WTC11 (cell line): ENCODE data around the gene GAB2. TPM values are rescaled to one million over a fixed set of nuclear protein-coding genes. Genes with fewer than 3 reads are reported as not detected.

ENCODE experiments used
- ATAC-seq: fragments of 200-7000 bp; cut with Tn5 transposase; 2 replicates; pipeline ENCODE4 v1.10.0; 2021; ENCODE audit warnings: mild to moderate bottlenecking, moderate library complexity
- CTCF ChIA-PET: fragments of 300-600 bp; sonication (Branson Sonifier 250); formaldehyde crosslinking; loops from one replicate; lab custom pipeline; 2021; ENCODE audit warnings: antibody characterized with exemption; lab: Charles Lee
- POLR2A ChIA-PET: fragments of 350-600 bp; sonication (Branson Sonifier 250); formaldehyde crosslinking; loops from one replicate; lab custom pipeline; 2021; ENCODE audit warnings: antibody characterized with exemption; lab: Charles Lee
- DNase-seq: peaks from one replicate; pipeline ENCODE4 v3.0.0; 2021; ENCODE audit warnings: low spot score
- H3K27ac Mint-ChIP-seq: 2 replicates; pipeline ENCODE4 v1.8.0; 2021; ENCODE audit warnings: mixed read lengths
- H3K27me3 Mint-ChIP-seq: 2 replicates; pipeline ENCODE4 v1.8.0; 2021; ENCODE audit warnings: low read depth, mild to moderate bottlenecking, moderate library complexity, mixed read lengths
- H3K36me3 Mint-ChIP-seq: 2 replicates; pipeline ENCODE4 v1.8.0; 2021; ENCODE audit warnings: mixed read lengths
- H3K4me1 Mint-ChIP-seq: 2 replicates; pipeline ENCODE4 v1.8.0; 2022; ENCODE audit warnings: mixed read lengths
- H3K4me3 Mint-ChIP-seq: 2 replicates; pipeline ENCODE4 v1.8.0; 2021; ENCODE audit warnings: mild to moderate bottlenecking, moderate library complexity, mixed read lengths
- H3K9me3 Mint-ChIP-seq: 2 replicates; pipeline ENCODE4 v1.8.0; 2021; ENCODE audit warnings: mixed read lengths
- E2F5 ChIP-seq: sonication (generic); formaldehyde crosslinking; IDR thresholded peaks from 2 replicates; pipeline ENCODE4 v1.8.1; 2022; ENCODE audit warnings: mild to moderate bottlenecking, moderate library complexity, missing genetic modification reagents
- ESRRA ChIP-seq: sonication (generic); formaldehyde crosslinking; IDR thresholded peaks from 2 replicates; pipeline ENCODE4 v1.8.1; 2022; ENCODE audit warnings: mild to moderate bottlenecking, missing genetic modification reagents, borderline replicate concordance
- FOXP1 ChIP-seq: sonication (generic); formaldehyde crosslinking; IDR thresholded peaks from 2 replicates; pipeline ENCODE4 v1.8.0; 2022; ENCODE audit warnings: missing genetic modification reagents, mild to moderate bottlenecking, moderate library complexity, borderline replicate concordance
- FOXP4 ChIP-seq: sonication (generic); formaldehyde crosslinking; IDR thresholded peaks from 2 replicates; pipeline ENCODE4 v1.8.0; 2022; ENCODE audit warnings: mild to moderate bottlenecking, missing genetic modification reagents
- GTF2I ChIP-seq: fragments of 250-450 bp; sonication (Bioruptor Pico); conservative IDR thresholded peaks from 2 replicates; pipeline ENCODE4 v1.4.0; 2021; ENCODE audit warnings: mild to moderate bottlenecking
- KAT7 ChIP-seq: sonication (generic); formaldehyde crosslinking; IDR thresholded peaks from 2 replicates; pipeline ENCODE4 v1.8.1; 2023; ENCODE audit warnings: missing genetic modification reagents, mild to moderate bottlenecking, borderline replicate concordance
- MXD4 ChIP-seq: fragments of 250-450 bp; sonication (Bioruptor Pico); IDR thresholded peaks from 2 replicates; pipeline ENCODE4 v1.8.0; 2021; ENCODE audit warnings: mild to moderate bottlenecking, moderate library complexity, borderline replicate concordance
- NFATC4 ChIP-seq: fragments of 250-450 bp; sonication (Bioruptor Pico); IDR thresholded peaks from 2 replicates; pipeline ENCODE4 v1.9.0; 2021; ENCODE audit warnings: mild to moderate bottlenecking
- RORB ChIP-seq: fragments of 250-450 bp; sonication (Bioruptor Pico); IDR thresholded peaks from 2 replicates; pipeline ENCODE4 v1.9.0; 2021; ENCODE audit warnings: mild to moderate bottlenecking
- SOX15 ChIP-seq: fragments of 250-450 bp; sonication (Bioruptor Pico); IDR thresholded peaks from 2 replicates; pipeline ENCODE4 v1.9.0; 2021; ENCODE audit warnings: mild to moderate bottlenecking
- ZBTB21 ChIP-seq: sonication (generic); formaldehyde crosslinking; IDR thresholded peaks from 2 replicates; pipeline ENCODE4 v1.8.1; 2023; ENCODE audit warnings: mild to moderate bottlenecking, missing genetic modification reagents, borderline replicate concordance
- ZBTB43 ChIP-seq: sonication (generic); formaldehyde crosslinking; IDR thresholded peaks from 2 replicates; pipeline ENCODE4 v1.8.1; 2023; ENCODE audit warnings: mild to moderate bottlenecking, missing genetic modification reagents
- ZNF121 ChIP-seq: sonication (generic); formaldehyde crosslinking; IDR thresholded peaks from 2 replicates; pipeline ENCODE4 v1.8.0; 2023; ENCODE audit warnings: missing genetic modification reagents
- ZNF396 ChIP-seq: fragments of 250-450 bp; sonication (Bioruptor Pico); IDR thresholded peaks from 2 replicates; pipeline ENCODE4 v1.8.0; 2021; ENCODE audit warnings: mild to moderate bottlenecking, moderate library complexity, borderline replicate concordance
- ZSCAN18 ChIP-seq: fragments of 250-450 bp; sonication (Bioruptor Pico); IDR thresholded peaks from 2 replicates; pipeline ENCODE4 v2.1.2; 2022; ENCODE audit warnings: mild to moderate bottlenecking, moderate library complexity
- total RNA-seq: library from RNA; stranded (reverse); gene quantifications from 3 replicates; pipeline ENCODE4 v1.2.3, GENCODE V29; 2021
- TF ChIP-seq, protein P1 (sequence below): sonication (generic); formaldehyde crosslinking; conservative IDR thresholded peaks from 2 replicates; pipeline ENCODE4 v1.8.1; 2023; ENCODE audit warnings: mild to moderate bottlenecking, low read depth, missing genetic modification reagents, moderate library complexity
- TF ChIP-seq, protein P2 (sequence below): sonication (generic); formaldehyde crosslinking; IDR thresholded peaks from 2 replicates; pipeline ENCODE4 v1.8.1; 2023; ENCODE audit warnings: mild to moderate bottlenecking, missing genetic modification reagents, moderate library complexity
- TF ChIP-seq, protein P3 (sequence below): sonication (generic); formaldehyde crosslinking; IDR thresholded peaks from 2 replicates; pipeline ENCODE4 v1.8.1; 2022; ENCODE audit warnings: low read depth, missing genetic modification reagents, borderline replicate concordance

Gene GAB2
- total RNA-seq, 1 experiment from 2014 or later: 10.6 TPM

DNA sequence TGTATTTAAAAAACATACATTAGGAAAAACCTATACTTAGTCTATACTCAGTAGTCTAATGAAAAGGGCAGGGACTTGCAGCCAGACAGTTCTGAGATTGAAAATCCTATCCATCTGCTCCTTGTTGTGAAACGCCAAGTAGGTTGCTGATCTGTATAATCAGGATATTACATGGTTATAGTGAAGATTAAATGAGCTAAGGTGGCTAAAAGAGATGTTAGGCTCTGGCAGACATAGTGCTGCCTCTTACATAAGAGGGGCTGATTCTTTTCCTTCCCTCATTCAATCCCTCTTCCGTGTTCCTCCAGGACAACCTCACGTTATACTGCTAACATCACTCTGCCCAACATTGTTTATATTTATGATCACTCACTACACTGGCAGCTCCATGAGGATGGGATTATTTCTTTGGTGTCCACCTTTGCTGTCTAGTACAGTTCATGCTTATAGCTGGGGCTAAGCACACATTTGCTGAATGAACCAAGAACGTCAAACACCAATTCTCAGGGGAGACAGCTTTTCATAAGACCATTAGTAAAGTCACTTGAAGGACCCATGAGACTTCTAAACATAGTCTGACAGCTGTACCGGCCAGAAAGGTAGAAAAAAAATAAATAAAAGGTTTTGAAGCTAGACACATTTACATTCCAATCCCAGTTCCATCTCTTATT lies 46.3 kb downstream of the GAB2 start:
- H3K4me1 Mint-ChIP-seq: peaks cover 6% of the 10 kb centered on the region
- no peak overlapping the region; the same call in 1 of the 2 replicates for H3K27ac Mint-ChIP-seq
- ChIA-PET CTCF (no interaction called here), POLR2A (interaction anchor here (0.6 kb wide), 2 partner anchors 53 to 103 kb away, joined by 4 to 5 read pairs; no protein-coding TSS in a partner anchor)
- 0 out of 2 replicates have a peak, but pooled peaks cover under 1% of the 10 kb centered on the region for H3K36me3 Mint-ChIP-seq
- ATAC-seq: no peak
- no peaks in the 10 kb centered on the region for H3K27me3 Mint-ChIP-seq
- H3K9me3 Mint-ChIP-seq: peaks cover under 1% of the 10 kb centered on the region; the same call in 1 of the 2 replicates
- no peak for TF ChIP-seq ZNF121
- TF ChIP-seq ZSCAN18: no peak
- TF ChIP-seq KAT7 (CRISPR knock-in tag): no peak
- TF ChIP-seq, protein P1, sequence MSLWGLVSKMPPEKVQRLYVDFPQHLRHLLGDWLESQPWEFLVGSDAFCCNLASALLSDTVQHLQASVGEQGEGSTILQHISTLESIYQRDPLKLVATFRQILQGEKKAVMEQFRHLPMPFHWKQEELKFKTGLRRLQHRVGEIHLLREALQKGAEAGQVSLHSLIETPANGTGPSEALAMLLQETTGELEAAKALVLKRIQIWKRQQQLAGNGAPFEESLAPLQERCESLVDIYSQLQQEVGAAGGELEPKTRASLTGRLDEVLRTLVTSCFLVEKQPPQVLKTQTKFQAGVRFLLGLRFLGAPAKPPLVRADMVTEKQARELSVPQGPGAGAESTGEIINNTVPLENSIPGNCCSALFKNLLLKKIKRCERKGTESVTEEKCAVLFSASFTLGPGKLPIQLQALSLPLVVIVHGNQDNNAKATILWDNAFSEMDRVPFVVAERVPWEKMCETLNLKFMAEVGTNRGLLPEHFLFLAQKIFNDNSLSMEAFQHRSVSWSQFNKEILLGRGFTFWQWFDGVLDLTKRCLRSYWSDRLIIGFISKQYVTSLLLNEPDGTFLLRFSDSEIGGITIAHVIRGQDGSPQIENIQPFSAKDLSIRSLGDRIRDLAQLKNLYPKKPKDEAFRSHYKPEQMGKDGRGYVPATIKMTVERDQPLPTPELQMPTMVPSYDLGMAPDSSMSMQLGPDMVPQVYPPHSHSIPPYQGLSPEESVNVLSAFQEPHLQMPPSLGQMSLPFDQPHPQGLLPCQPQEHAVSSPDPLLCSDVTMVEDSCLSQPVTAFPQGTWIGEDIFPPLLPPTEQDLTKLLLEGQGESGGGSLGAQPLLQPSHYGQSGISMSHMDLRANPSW: no peak
- TF ChIP-seq ZNF396: no peak
- no peak for TF ChIP-seq ZBTB21 (CRISPR knock-in tag)
- no peak for TF ChIP-seq ESRRA
- no peak for TF ChIP-seq FOXP1
- TF ChIP-seq E2F5 (CRISPR knock-in tag): no peak
- no peak for TF ChIP-seq SOX15
- no peak for TF ChIP-seq FOXP4
- TF ChIP-seq MXD4 (CRISPR knock-in tag): no peak
- no peak for TF ChIP-seq ZBTB43 (CRISPR knock-in tag)
- TF ChIP-seq, protein P2, sequence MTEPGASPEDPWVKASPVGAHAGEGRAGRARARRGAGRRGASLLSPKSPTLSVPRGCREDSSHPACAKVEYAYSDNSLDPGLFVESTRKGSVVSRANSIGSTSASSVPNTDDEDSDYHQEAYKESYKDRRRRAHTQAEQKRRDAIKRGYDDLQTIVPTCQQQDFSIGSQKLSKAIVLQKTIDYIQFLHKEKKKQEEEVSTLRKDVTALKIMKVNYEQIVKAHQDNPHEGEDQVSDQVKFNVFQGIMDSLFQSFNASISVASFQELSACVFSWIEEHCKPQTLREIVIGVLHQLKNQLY (CRISPR knock-in tag): no peak
- DNase-seq: no peak
- H3K4me3 Mint-ChIP-seq: no peak overlapping the region

GRCh38 chr11:78370406-78371172 lies 47.0 kb downstream of the GAB2 start:
- ATAC-seq (peak; percentile 32; the same call in 1 of the 2 replicates), DNase-seq (no peak)
- H3K36me3 Mint-ChIP-seq: no peaks in the 10 kb centered on the region
- H3K27me3 Mint-ChIP-seq: no peaks in the 10 kb centered on the region
- H3K4me1 Mint-ChIP-seq: peaks cover 10% of the 10 kb centered on the region
- ChIA-PET CTCF (no interaction called here), POLR2A (interaction anchor here (0.6 kb wide), 2 partner anchors 52 to 102 kb away, joined by 4 to 5 read pairs; no protein-coding TSS in a partner anchor)
- H3K27ac Mint-ChIP-seq: peak overlapping the region; percentile 5
- no peak overlapping the region for H3K4me3 Mint-ChIP-seq
- no peaks in the 10 kb centered on the region for H3K9me3 Mint-ChIP-seq
- no peak for TF ChIP-seq NFATC4 (CRISPR knock-in tag)
- no peak for TF ChIP-seq GTF2I (CRISPR knock-in tag)
- no peak for TF ChIP-seq RORB
- TF ChIP-seq, protein P3, sequence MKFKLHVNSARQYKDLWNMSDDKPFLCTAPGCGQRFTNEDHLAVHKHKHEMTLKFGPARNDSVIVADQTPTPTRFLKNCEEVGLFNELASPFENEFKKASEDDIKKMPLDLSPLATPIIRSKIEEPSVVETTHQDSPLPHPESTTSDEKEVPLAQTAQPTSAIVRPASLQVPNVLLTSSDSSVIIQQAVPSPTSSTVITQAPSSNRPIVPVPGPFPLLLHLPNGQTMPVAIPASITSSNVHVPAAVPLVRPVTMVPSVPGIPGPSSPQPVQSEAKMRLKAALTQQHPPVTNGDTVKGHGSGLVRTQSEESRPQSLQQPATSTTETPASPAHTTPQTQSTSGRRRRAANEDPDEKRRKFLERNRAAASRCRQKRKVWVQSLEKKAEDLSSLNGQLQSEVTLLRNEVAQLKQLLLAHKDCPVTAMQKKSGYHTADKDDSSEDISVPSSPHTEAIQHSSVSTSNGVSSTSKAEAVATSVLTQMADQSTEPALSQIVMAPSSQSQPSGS (CRISPR knock-in tag): no peak
- no peak for TF ChIP-seq ZBTB43 (CRISPR knock-in tag)
- no peak for TF ChIP-seq ZBTB21 (CRISPR knock-in tag)
